GM18517 (cell line): ENCODE data around the gene CEP290.

ENCODE experiments used
- ATAC-seq: cut with Tn5 transposase; IDR thresholded peaks from one replicate; pipeline ENCODE4 v1.9.1; 2021; ENCODE audit warnings: mild to moderate bottlenecking, moderate library complexity; ENCODE audit not compliant: unreplicated experiment

CEP290 gene, protein sequence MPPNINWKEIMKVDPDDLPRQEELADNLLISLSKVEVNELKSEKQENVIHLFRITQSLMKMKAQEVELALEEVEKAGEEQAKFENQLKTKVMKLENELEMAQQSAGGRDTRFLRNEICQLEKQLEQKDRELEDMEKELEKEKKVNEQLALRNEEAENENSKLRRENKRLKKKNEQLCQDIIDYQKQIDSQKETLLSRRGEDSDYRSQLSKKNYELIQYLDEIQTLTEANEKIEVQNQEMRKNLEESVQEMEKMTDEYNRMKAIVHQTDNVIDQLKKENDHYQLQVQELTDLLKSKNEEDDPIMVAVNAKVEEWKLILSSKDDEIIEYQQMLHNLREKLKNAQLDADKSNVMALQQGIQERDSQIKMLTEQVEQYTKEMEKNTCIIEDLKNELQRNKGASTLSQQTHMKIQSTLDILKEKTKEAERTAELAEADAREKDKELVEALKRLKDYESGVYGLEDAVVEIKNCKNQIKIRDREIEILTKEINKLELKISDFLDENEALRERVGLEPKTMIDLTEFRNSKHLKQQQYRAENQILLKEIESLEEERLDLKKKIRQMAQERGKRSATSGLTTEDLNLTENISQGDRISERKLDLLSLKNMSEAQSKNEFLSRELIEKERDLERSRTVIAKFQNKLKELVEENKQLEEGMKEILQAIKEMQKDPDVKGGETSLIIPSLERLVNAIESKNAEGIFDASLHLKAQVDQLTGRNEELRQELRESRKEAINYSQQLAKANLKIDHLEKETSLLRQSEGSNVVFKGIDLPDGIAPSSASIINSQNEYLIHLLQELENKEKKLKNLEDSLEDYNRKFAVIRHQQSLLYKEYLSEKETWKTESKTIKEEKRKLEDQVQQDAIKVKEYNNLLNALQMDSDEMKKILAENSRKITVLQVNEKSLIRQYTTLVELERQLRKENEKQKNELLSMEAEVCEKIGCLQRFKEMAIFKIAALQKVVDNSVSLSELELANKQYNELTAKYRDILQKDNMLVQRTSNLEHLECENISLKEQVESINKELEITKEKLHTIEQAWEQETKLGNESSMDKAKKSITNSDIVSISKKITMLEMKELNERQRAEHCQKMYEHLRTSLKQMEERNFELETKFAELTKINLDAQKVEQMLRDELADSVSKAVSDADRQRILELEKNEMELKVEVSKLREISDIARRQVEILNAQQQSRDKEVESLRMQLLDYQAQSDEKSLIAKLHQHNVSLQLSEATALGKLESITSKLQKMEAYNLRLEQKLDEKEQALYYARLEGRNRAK (N-terminal part only)

DNA sequence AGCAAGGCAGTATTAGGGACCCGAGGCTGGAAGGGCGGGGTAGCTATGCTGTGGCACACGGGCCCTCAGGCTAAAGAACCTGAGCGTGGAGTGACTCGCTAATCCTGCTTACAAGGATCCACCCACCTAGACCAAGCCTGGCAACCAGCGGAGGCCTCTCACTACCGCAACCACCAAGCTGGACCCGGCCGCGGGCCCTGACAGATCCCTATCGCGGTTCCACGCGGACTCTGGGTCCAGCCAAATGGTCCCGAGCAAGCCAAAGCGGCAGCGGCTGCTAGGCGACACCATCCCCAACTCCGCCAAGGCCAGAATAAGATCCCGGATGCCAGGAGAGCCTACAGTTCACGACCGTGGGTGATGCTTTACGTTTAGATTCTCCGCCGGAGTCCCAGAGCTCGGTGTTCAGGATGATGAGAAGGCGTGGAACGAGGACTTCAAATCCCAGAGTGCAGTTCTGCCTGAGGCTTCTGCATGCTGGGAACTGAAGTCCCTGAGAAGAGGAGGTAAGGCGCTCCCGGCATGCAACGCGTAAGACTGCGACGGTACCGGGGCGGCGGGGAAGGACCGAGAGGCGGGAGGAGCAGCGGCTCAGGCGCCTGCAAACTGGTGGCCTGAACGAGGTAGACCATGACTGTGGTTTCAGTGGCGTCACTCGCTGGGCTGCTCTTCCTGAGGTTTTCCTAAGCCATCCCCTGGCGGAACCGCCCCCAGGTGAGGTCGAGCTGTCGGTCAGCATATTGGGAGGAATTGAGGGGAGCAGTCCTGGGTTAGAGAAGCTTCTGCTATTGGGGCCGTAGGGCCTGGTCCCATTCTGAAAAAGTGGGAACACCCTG, at the start of gene CEP290, which contains the start of gene TMTC3:
CEP290 (minus strand) TSS at position 315 of the 836 bp plus-strand sequence. CDS start 781 bp downstream, outside the sequence.
TMTC3 (plus strand) TSS at position 534 of the 836 bp plus-strand sequence. CDS start 6,009 bp downstream, outside the sequence.
- ATAC-seq: peak; percentile 98

DNA sequence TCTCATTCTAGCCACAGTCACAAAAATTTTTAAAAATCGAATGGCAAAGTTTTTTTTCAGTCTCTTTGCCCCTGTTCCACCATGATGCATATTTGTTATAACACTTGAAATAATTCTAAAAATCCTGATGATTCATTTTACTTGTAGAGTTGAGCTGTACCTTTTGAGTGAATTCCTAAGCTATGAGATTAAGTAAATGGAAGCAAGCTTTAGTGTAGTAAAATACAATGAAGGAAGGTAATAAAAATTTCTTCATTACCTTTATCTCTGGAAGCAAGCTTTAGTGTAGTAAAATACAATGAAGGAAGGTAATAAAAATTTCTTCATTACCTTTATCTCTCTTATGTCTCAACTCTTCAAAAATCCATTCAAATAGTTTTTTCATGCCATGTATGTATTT, 46.3 kb upstream of the CEP290 start:
- ATAC-seq: no peak

- no peak for ATAC-seq
These were observed 45.7 kb upstream of the CEP290 start for GRCh38 chr12:88187571-88187970.

DNA sequence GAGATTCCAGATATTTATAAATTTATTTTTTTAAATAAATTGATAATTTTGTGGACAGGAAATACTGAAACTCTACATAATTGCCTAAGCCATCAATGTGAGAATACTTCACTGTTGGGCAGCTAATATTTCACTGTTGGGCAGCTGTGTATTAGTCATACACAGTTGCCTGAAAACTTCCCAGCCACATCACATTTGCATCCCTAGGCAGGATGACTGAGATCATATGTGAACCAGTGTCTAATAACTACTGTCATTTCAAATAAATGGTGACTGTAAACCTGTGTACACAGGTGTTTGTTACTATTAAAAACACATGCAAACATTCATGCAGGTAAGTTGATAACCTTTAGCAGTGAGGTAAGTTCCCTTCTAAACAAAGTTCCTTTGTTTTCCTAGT, 44.1 kb upstream of the CEP290 start:
- no peak for ATAC-seq

- ATAC-seq: no peak
These were observed 43.4 kb upstream of the CEP290 start for GRCh38 chr12:88185279-88185678.

DNA sequence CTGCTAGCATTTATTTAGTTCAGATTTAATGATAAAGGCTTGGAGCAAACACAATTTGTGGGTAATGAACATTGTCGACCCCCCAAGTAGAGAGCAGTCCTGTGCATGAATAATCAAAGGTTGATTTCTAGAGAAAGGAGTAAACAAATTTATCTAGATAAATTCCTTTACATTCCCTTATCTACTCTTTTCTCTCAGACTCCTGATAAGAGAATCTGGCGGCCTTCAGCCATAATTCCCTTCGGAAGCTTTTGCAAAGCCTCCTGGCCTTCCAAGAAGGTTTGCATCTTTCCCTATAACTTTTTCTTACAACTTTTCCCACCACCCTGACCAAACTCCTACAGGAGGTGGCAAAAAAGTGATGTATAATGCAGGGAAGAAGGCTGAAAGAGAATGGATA, 42.3 kb upstream of the CEP290 start:
- ATAC-seq: no peak

GRCh38 chr12:88182416-88182815, 40.5 kb upstream of the CEP290 start:
- ATAC-seq: no peak

DNA sequence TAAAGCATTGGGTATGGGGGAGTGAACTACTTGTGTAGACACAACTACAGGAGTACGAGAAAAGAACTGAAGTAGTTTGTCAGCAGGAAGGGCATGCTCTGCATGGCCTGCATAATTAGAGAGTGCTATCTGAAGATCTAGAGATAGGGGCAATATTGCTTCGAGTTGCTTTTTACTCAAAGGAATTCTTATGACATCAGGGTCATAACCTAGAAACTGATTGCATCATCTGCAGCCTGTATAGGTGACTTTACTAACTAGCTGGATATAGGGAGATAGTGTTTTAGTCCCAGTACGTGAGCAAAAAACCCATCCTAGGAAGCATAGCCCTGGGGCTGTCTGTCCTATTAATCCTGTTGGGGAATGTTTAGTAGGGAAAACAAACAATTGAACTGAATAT, 40.0 kb upstream of the CEP290 start:
- ATAC-seq: no peak

- ATAC-seq: no peak
These were observed 37.6 kb upstream of the CEP290 start for GRCh38 chr12:88179436-88180014.

- no peak for ATAC-seq
These were observed 33.7 kb upstream of the CEP290 start for GRCh38 chr12:88175544-88175943.

- ATAC-seq: no peak
These were observed 31.0 kb upstream of the CEP290 start for GRCh38 chr12:88172844-88173407.

DNA sequence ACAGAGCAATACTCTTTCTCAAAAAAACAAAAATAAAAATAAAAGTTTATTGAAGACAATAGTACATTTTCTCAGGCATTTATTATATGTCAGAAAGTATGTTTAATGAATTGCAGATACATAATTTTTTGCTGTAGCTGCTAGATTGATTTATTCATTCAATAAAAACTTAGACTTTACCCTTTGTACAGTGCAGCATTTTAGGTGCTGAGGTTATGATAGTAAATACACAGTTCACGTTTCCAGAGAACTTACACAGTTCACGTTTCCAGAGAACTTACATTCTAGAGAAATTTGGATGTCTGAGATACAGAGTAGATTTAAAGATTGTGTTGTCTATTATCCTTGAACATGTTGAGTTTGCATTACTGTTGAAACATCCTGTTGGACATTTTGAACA, 25.5 kb upstream of the CEP290 start:
- no peak for ATAC-seq

DNA sequence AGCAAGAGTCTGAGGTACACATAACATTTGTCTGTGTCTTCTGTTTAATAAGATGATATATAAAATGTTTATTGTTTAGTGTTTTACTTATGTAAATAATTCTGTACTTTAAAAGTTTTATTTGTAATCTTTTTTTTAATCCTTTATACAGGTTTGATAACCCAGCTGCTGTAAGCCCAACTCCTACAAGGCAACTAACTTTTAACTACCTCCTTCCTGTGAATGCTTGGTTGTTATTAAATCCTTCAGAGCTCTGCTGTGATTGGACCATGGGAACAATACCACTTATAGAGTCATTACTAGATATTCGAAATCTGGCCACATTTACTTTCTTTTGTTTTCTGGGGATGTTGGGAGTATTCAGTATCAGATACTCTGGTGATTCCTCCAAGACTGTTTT, 24.3 kb upstream of the CEP290 start:
- no peak for ATAC-seq

- no peak for ATAC-seq
These were observed 21.5 kb upstream of the CEP290 start for GRCh38 chr12:88163371-88163770.

GRCh38 chr12:88156075-88156654, 14.3 kb upstream of the CEP290 start:
- no peak for ATAC-seq

DNA sequence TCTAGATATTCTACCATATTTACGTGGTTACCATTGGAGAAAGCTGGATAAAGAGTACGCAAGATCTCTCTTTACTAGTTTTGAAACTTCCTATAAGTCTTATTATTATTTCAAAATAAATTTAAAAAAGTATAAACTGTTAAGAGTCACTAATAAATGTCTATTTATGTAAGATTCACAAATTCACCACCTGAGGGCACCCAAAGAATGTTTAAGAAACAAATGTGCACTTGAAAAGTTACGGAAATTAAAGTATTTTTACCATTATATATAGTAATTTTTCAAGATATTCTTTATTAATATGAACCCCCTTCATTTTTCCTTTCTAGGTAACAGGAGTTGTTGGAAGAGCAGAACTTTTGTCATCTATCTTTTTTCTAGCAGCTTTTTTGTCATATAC, 12.1 kb upstream of the CEP290 start:
- ATAC-seq: no peak

- no peak for ATAC-seq
These were observed 8.2 kb upstream of the CEP290 start for GRCh38 chr12:88150063-88150462.

DNA sequence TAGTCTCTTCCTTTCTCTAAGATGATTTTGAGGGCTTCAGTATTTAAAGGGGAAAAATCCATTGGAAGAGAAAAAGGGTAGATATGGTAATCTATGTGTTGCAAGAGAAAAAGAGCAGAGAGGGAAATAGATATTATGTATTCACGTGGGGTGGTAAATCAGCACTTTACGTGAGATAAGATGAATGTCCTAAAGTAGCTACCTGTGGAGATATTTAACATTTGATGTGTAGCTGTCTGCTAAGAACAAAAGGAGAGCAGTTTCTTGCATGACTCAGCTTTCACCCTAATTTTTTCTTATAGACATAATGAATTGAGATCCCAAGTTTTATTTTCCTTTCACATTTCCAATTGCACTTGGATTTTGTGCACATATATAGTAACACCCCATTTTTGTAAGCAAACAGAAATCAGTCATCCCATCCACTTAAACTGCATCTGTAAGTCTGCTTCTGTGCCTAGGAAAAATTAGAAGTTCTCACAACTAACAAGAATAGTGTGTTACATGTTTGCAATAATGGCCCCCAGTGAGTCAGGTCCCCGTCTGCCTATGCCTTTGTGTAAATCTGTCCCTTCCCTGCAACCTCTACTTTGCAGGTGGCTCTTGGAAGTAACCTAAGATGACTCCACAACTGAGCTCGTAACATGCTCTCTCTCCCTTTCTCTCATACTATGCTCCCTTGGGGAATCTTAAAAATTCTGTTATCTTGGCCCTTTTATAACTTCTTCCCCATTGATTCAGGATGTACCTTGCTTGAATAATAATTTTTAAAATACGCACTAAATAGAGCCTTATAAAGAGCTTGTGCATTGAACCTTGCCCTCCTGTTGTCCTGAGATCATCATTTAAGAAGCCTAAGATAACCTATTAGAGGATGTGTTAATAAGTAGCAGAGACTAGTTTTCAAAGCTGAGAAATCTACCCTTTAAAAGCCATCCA, 3.9 kb upstream of the CEP290 start:
- no peak for ATAC-seq
